A549 (cell line): ENCODE measurements around the gene ABCB11.

Source experiments
- ATOH8 ChIP-seq: fragments of 250-450 bp; sonication (Bioruptor Pico); IDR thresholded peaks from 2 replicates; pipeline ENCODE4 v1.5.0; 2020; ENCODE audit warnings: low read depth, mild to moderate bottlenecking, moderate library complexity
- JUNB ChIP-seq: fragments of >200 bp; sonication (Bioruptor Twin); formaldehyde crosslinking; IDR thresholded peaks from 2 replicates; pipeline ENCODE4 v1.6.1; 2016

- TF ChIP-seq JUNB (no peak), ATOH8 (no peak)
Measured at GRCh38 chr2:169015943-169016342, 15.2 kb downstream of the ABCB11 start.
